H9 (cell line): ENCODE data around the gene VANGL2. TPM values are rescaled to one million over a fixed set of nuclear protein-coding genes. Genes with fewer than 3 reads are reported as not detected.

Experiments used
- DNase-seq: peaks from one replicate; pipeline ENCODE4 v3.0.0-alpha.2; 2017
- H2AFZ ChIP-seq: one replicate; pipeline ENCODE4 v1.6.1; 2013; ENCODE audit warnings: mild to moderate bottlenecking, low read length, control low read depth, moderate library complexity
- H2AK5ac ChIP-seq: 2 replicates; pipeline ENCODE4 v1.6.1; 2013; ENCODE audit warnings: low read length, control low read depth, mixed read lengths; ENCODE audit not compliant: insufficient read length
- H2BK120ac ChIP-seq: one replicate; pipeline ENCODE4 v1.6.1; 2013; ENCODE audit warnings: low read depth, mild to moderate bottlenecking, low read length, control low read depth, inconsistent platforms; ENCODE audit not compliant: poor library complexity, severe bottlenecking
- H2BK12ac ChIP-seq: 2 replicates; pipeline ENCODE4 v1.6.1; 2013; ENCODE audit warnings: low read length, control low read depth, mixed read lengths, low read depth; ENCODE audit not compliant: insufficient read length
- H2BK15ac ChIP-seq: 2 replicates; pipeline ENCODE4 v1.6.1; 2013; ENCODE audit warnings: low read depth, low read length, control low read depth
- H2BK20ac ChIP-seq: one replicate; pipeline ENCODE4 v1.6.1; 2013; ENCODE audit warnings: low read depth, mild to moderate bottlenecking, low read length, control low read depth, inconsistent platforms; ENCODE audit not compliant: poor library complexity, severe bottlenecking
- H2BK5ac ChIP-seq: 2 replicates; pipeline ENCODE4 v1.6.1; 2013; ENCODE audit warnings: low read length, control low read depth, mixed read lengths; ENCODE audit not compliant: insufficient read length
- H3K14ac ChIP-seq: 2 replicates; pipeline ENCODE4 v1.6.1; 2013; ENCODE audit warnings: low read length, control low read depth; ENCODE audit not compliant: insufficient read depth
- H3K18ac ChIP-seq: 2 replicates; pipeline ENCODE4 v1.6.1; 2013; ENCODE audit warnings: low read depth, mild to moderate bottlenecking, mixed read lengths, low read length, control low read depth; ENCODE audit not compliant: insufficient read length
- H3K23ac ChIP-seq: 2 replicates; pipeline ENCODE4 v1.6.1; 2013; ENCODE audit warnings: low read length, control low read depth, mixed read lengths, low read depth; ENCODE audit not compliant: insufficient read length
- H3K23me2 ChIP-seq: 2 replicates; pipeline ENCODE4 v1.6.1; 2013; ENCODE audit warnings: low read depth, mild to moderate bottlenecking, mixed read lengths, low read length, control low read depth; ENCODE audit not compliant: insufficient read length, poor library complexity, severe bottlenecking
- H3K27ac ChIP-seq: 2 replicates; pipeline ENCODE4 v1.5.1; 2013; ENCODE audit warnings: low read length, control low read depth, mixed read lengths, low read depth; ENCODE audit not compliant: insufficient read length
- H3K27me3 ChIP-seq: 2 replicates; pipeline ENCODE4 v1.6.1; 2013; ENCODE audit warnings: low read length, control low read depth, inconsistent platforms; ENCODE audit not compliant: insufficient read depth
- H3K4ac ChIP-seq: 2 replicates; pipeline ENCODE4 v1.6.1; 2013; ENCODE audit warnings: low read depth, mild to moderate bottlenecking, control low read depth, inconsistent platforms, low read length, moderate library complexity
- H3K4me1 ChIP-seq: 2 replicates; pipeline ENCODE4 v1.6.1; 2013; ENCODE audit warnings: low read length, control low read depth, inconsistent platforms; ENCODE audit not compliant: insufficient read depth
- H3K4me2 ChIP-seq: 2 replicates; pipeline ENCODE4 v1.6.1; 2013; ENCODE audit warnings: low read length, control low read depth, mixed read lengths; ENCODE audit not compliant: insufficient read length, insufficient read depth
- H3K56ac ChIP-seq: 2 replicates; pipeline ENCODE4 v1.6.1; 2013; ENCODE audit warnings: low read depth, mild to moderate bottlenecking, mixed read lengths, low read length, control low read depth; ENCODE audit not compliant: insufficient read length
- H3K79me1 ChIP-seq: 2 replicates; pipeline ENCODE4 v1.6.1; 2013; ENCODE audit warnings: low read depth, mild to moderate bottlenecking, moderate library complexity, low read length, control low read depth, inconsistent platforms; ENCODE audit not compliant: insufficient read depth, poor library complexity, severe bottlenecking
- H3K79me2 ChIP-seq: 2 replicates; pipeline ENCODE4 v1.6.1; 2013; ENCODE audit warnings: low read length, control low read depth, inconsistent platforms; ENCODE audit not compliant: insufficient read depth
- H3K9ac ChIP-seq: 2 replicates; pipeline ENCODE4 v1.6.1; 2013; ENCODE audit warnings: low read length, control low read depth, mixed read lengths; ENCODE audit not compliant: insufficient read length; ENCODE audit errors: extremely low read depth
- H3K9me3 ChIP-seq: one replicate; pipeline ENCODE4 v1.6.1; 2013; ENCODE audit warnings: low read depth, low read length, inconsistent platforms; ENCODE audit not compliant: control insufficient read depth
- H3T11ph ChIP-seq: one replicate; pipeline ENCODE4 v1.6.1; 2013; ENCODE audit warnings: mild to moderate bottlenecking, low read length, control low read depth, inconsistent platforms
- H4K20me1 ChIP-seq: one replicate; pipeline ENCODE4 v1.6.1; 2013; ENCODE audit not compliant: control insufficient read depth, insufficient read length, insufficient read depth
- H4K5ac ChIP-seq: 2 replicates; pipeline ENCODE4 v1.6.1; 2013; ENCODE audit warnings: low read depth, mild to moderate bottlenecking, mixed read lengths, low read length, control low read depth; ENCODE audit not compliant: insufficient read length
- H4K8ac ChIP-seq: replicated peaks from 2 replicates; pipeline ENCODE4 v1.6.1; 2013; ENCODE audit warnings: low read length, control low read depth, mixed read lengths, low read depth; ENCODE audit not compliant: insufficient read length
- H4K91ac ChIP-seq: 2 replicates; pipeline ENCODE4 v1.6.1; 2013; ENCODE audit warnings: low read depth, mild to moderate bottlenecking, moderate library complexity, mixed read lengths, low read length, control low read depth; ENCODE audit not compliant: insufficient read length
- H3K27ac Mint-ChIP-seq, 3 experiments: 2 replicates in 2 of 3; 3 replicates in 1 of 3; pipeline ENCODE4 v1.8.0; 2020 to 2021; ENCODE audit warnings: mixed read lengths in 3 of 3, mild to moderate bottlenecking in 1 of 3, moderate library complexity in 1 of 3
- H3K27me3 Mint-ChIP-seq: 2 replicates; pipeline ENCODE4 v1.8.0; 2021; ENCODE audit warnings: low read depth, mild to moderate bottlenecking, moderate library complexity, mixed read lengths
- H3K36me3 Mint-ChIP-seq, 3 experiments: 2 replicates in 2 of 3; 3 replicates in 1 of 3; pipeline ENCODE4 v1.8.0; 2020 to 2021; ENCODE audit warnings: low read depth in 3 of 3, mixed read lengths in 3 of 3; ENCODE audit not compliant: insufficient read depth in 1 of 3
- H3K4me1 Mint-ChIP-seq, 2 experiments: 2 replicates each; pipeline ENCODE4 v1.8.0; 2020; ENCODE audit warnings: mixed read lengths in 2 of 2
- H3K4me3 Mint-ChIP-seq, 2 experiments: 2 replicates in 1 of 2; 3 replicates in 1 of 2; pipeline ENCODE4 v1.8.0; 2020 to 2021; ENCODE audit warnings: mild to moderate bottlenecking in 2 of 2, mixed read lengths in 2 of 2, moderate library complexity in 1 of 2
- H3K9me3 Mint-ChIP-seq, 2 experiments: 2 replicates in 1 of 2; 3 replicates in 1 of 2; pipeline ENCODE4 v1.8.0; 2020; ENCODE audit warnings: mild to moderate bottlenecking in 2 of 2, mixed read lengths in 2 of 2, moderate library complexity in 1 of 2
- CTCF ChIP-seq: fragments of 200-600 bp; sonication (generic); conservative IDR thresholded peaks from 3 replicates; pipeline ENCODE4 v1.8.0; 2021; ENCODE audit warnings: antibody characterized with exemption, mild to moderate bottlenecking
- WGBS: extraction: QIAGEN DNeasy Blood & Tissue Kit; methylation state at CpG from one replicate; pipeline ENCODE4 v1.1.7; 2013; ENCODE audit warnings: missing lambda C conversion rate, low lambda C conversion rate, mixed read lengths; ENCODE audit not compliant: insufficient read length; ENCODE audit errors: extremely low coverage; 5-methylcytosine and 5-hydroxymethylcytosine counted together
- total RNA-seq: library from RNA; stranded (reverse); gene quantifications from 2 replicates; pipeline ENCODE4 v1.2.1, GENCODE V29; 2021

VANGL2 gene
- total RNA-seq, 1 experiment from 2014 or later, result 58.5 TPM

- no peak for DNase-seq
- no peak overlapping the region for H2BK12ac ChIP-seq
- H3K18ac ChIP-seq, result no peak overlapping the region
- no peak overlapping the region for H2BK15ac ChIP-seq
- Mint-ChIP-seq H3K27ac (no peak overlapping the region), H3K36me3 (no peaks in the 10 kb centered on the region), H3K27me3 (no peaks in the 10 kb centered on the region), H3K4me3 (no peak overlapping the region), H3K9me3 (no peaks in the 10 kb centered on the region), H3K4me1 (peaks cover 10 to 13% of the 10 kb centered on the region in 2 experiments)
- H4K8ac ChIP-seq, result no peak overlapping the region
- H3K23ac ChIP-seq, result no peak overlapping the region
- H2BK20ac ChIP-seq, result no peak overlapping the region
- no peak overlapping the region for H3K14ac ChIP-seq
- TF ChIP-seq CTCF, result no peak
- no peak overlapping the region for H2BK5ac ChIP-seq
- H3K4me1 ChIP-seq, result no peaks in the 10 kb centered on the region; the same call in 1 of the 2 replicates
- H3K27me3 ChIP-seq, result no peaks in the 10 kb centered on the region
- H3K4me2 ChIP-seq, result no peak overlapping the region
- no CpG with 5 or more reads among the region's 4 CpGs for WGBS
- no peak overlapping the region for H3K27ac ChIP-seq
- H2BK120ac ChIP-seq, result no peak overlapping the region
- H3K79me1 ChIP-seq, result no peaks in the 10 kb centered on the region
- H3K4ac ChIP-seq, result no peak overlapping the region
- H4K91ac ChIP-seq, result no peak overlapping the region
- no peak overlapping the region for H2AK5ac ChIP-seq
- no peak overlapping the region for H3K56ac ChIP-seq
- H3T11ph ChIP-seq, result no peak overlapping the region
- no peak overlapping the region for H4K5ac ChIP-seq
- H3K9ac ChIP-seq, result no peak overlapping the region
- no peaks in the 10 kb centered on the region for H3K23me2 ChIP-seq
- no peak overlapping the region for H2AFZ ChIP-seq
- H4K20me1 ChIP-seq, result no peaks in the 10 kb centered on the region
- no peaks in the 10 kb centered on the region for H3K79me2 ChIP-seq
- H3K9me3 ChIP-seq, result no peaks in the 10 kb centered on the region
These were observed 38.1 kb downstream of the VANGL2 start for GRCh38 chr1:160438317-160438918.
